Lung (tissue), 12 donors: ENCODE data around the gene ZNF672. TPM values are rescaled to one million over a fixed set of nuclear protein-coding genes. Genes with fewer than 3 reads are reported as not detected.

Source experiments
- ATAC-seq: fragments of 200-7000 bp; cut with Tn5 transposase; one replicate; pipeline ENCODE4 v1.9.1; 2020; ENCODE audit warnings: moderate number of reproducible peaks; ENCODE audit not compliant: insufficient read depth, low FRiP score
- DNase-seq, 3 donors: peaks; one replicate each; pipeline ENCODE4 v3.0.0-alpha.2; 2013 to 2017
- H3K27ac ChIP-seq, 2 donors: one replicate each; pipeline ENCODE4 v1.5.1; 2013; ENCODE audit warnings: mild to moderate bottlenecking in 2 of 2, moderate library complexity in 2 of 2, control low read depth in 1 of 2, inconsistent platforms in 1 of 2, low read depth in 1 of 2, low read length in 1 of 2
- H3K27me3 ChIP-seq, 3 donors: one replicate each; pipeline ENCODE4 v1.5.1; 2013; ENCODE audit warnings: low read length in 2 of 3; ENCODE audit not compliant: control insufficient read depth in 3 of 3, insufficient read depth in 3 of 3
- H3K36me3 ChIP-seq, 4 donors: one replicate each; pipeline ENCODE4 v1.5.1; 2013; ENCODE audit warnings: low read length in 4 of 4, mild to moderate bottlenecking in 1 of 4, moderate library complexity in 1 of 4; ENCODE audit not compliant: control insufficient read depth in 4 of 4, insufficient read depth in 4 of 4
- H3K4me1 ChIP-seq, 5 donors: one replicate each; pipeline ENCODE4 v1.5.1; 2013; ENCODE audit warnings: low read length in 5 of 5, mild to moderate bottlenecking in 2 of 5, moderate library complexity in 1 of 5; ENCODE audit not compliant: control insufficient read depth in 5 of 5, insufficient read depth in 5 of 5
- H3K4me3 ChIP-seq: one replicate; pipeline ENCODE4 v1.5.1; 2013; ENCODE audit warnings: mild to moderate bottlenecking, control low read depth, moderate library complexity
- H3K9ac ChIP-seq, 2 donors: one replicate each; pipeline ENCODE4 v1.5.1; 2013; ENCODE audit warnings: low read length in 2 of 2, control low read depth in 1 of 2; ENCODE audit not compliant: insufficient read depth in 1 of 2
- H3K9me3 ChIP-seq, 4 donors: one replicate each; pipeline ENCODE4 v1.5.1; 2013; ENCODE audit warnings: low read length in 3 of 4, mild to moderate bottlenecking in 1 of 4, moderate library complexity in 1 of 4; ENCODE audit not compliant: control insufficient read depth in 4 of 4, insufficient read depth in 3 of 4
- CTCF ChIP-seq: IDR thresholded peaks from 2 replicates; pipeline ENCODE4 v1.5.1; 2012; ENCODE audit warnings: mild to moderate bottlenecking; ENCODE audit errors: control extremely low read depth, extremely low read depth
- WGBS, 2 donors: extraction: QIAGEN DNeasy Blood & Tissue Kit; methylation state at CpG; one replicate each; pipeline ENCODE4 v1.1.7; 2013; 5-methylcytosine and 5-hydroxymethylcytosine counted together
- polyA plus RNA-seq, 2 donors: library from polyadenylated mRNA; stranded (reverse); fragments of 200-250 nt; gene quantifications; one replicate each; pipeline ENCODE4 v1.2.1, GENCODE V29; 2013
- total RNA-seq, 2 donors: library from RNA; depleted of rRNA in 1 of 2; stranded (reverse); fragments of >200 nt in 1 of 2; gene quantifications; one replicate each; pipeline ENCODE4 v1.2.1, GENCODE V29; 2014 to 2021
- donor health status: control.
- donor health status: control.
- donor health status: Bipolar disorder and iron deficiency.
- donor health status: healthy.
- donor health status: DM: yes; HTN: yes; CAD: no.

ZNF672 gene
- total and polyA plus RNA-seq, 4 donors: 17.1 to 41.3 (median 31.3) TPM

GRCh38 chr1:248831842-248832241, 6.2 kb upstream of the ZNF672 start:
- Histone ChIP-seq H3K9ac (no peak overlapping the region), H3K27ac (no peak overlapping the region), H3K4me1 (peaks cover 1 to 3% (median 2%) of the 10 kb centered on the region in 5 donors), H3K9me3 (no peaks in the 10 kb centered on the region), H3K27me3 (no peaks in the 10 kb centered on the region), H3K36me3 (no peaks in the 10 kb centered on the region), H3K4me3 (no peak overlapping the region)
- TF ChIP-seq CTCF: no peak
- no peak for ATAC-seq
- DNase-seq: no peak
- WGBS, 2 donors: 84 to 93% methylated on average over 1 of the region's 1 CpG

- DNase-seq: no peak
- no peak for ATAC-seq
- 41 to 55% methylated on average over 7 of the region's 7 CpGs for WGBS, 2 donors
- Histone ChIP-seq H3K36me3 (no peaks in the 10 kb centered on the region), H3K9ac (no peak overlapping the region), H3K27ac (no peak overlapping the region), H3K9me3 (no peaks in the 10 kb centered on the region), H3K27me3 (no peaks in the 10 kb centered on the region), H3K4me1 (peaks cover 0 to 10% (median 5%) of the 10 kb centered on the region in 5 donors), H3K4me3 (no peak overlapping the region)
- no peak for TF ChIP-seq CTCF
Observed at GRCh38 chr1:248834343-248834940, 3.6 kb upstream of the ZNF672 start.

- Histone ChIP-seq H3K27me3 (no peaks in the 10 kb centered on the region), H3K36me3 (peaks cover 0 to under 1% (median 0%) of the 10 kb centered on the region in 4 donors), H3K27ac (peak overlapping the region; percentile 73 to 95), H3K4me3 (peak overlapping the region; percentile 56), H3K4me1 (peaks cover 2 to 18% (median 8%) of the 10 kb centered on the region in 5 donors), H3K9me3 (no peaks in the 10 kb centered on the region), H3K9ac (peak overlapping the region; percentile 56 to 69)
- DNase-seq: peak in 1 of 3 donors; percentile 46
- no peak for ATAC-seq
- no peak for TF ChIP-seq CTCF
- WGBS, 2 donors: 50 to 52% methylated on average over 11 of the region's 11 CpGs
Observed at GRCh38 chr1:248837045-248837780, 811 bp upstream of the ZNF672 start.
